T47D (cell line): Measurements from ENCODE around the gene FGD5.

Experiments
- DNase-seq, 2 experiments: peaks; one replicate each; pipeline versions ENCODE4 v3.0.0 to v3.0.0-alpha.2; 2011 to 2012; ENCODE audit warnings: low read depth in 1 of 2, low spot score in 1 of 2
- JUND ChIP-seq: IDR thresholded peaks from 2 replicates; pipeline ENCODE4 v1.6.1; 2012; ENCODE audit warnings: low read depth
- in situ Hi-C: cut with HindIII; loops from 2 replicates; pipeline ENCODE4 v1.10.0; 2016; ENCODE audit warnings: low sequenced_read_pairs, low pct_unique_long_range_greater_than_20kb

Gene FGD5

DNA sequence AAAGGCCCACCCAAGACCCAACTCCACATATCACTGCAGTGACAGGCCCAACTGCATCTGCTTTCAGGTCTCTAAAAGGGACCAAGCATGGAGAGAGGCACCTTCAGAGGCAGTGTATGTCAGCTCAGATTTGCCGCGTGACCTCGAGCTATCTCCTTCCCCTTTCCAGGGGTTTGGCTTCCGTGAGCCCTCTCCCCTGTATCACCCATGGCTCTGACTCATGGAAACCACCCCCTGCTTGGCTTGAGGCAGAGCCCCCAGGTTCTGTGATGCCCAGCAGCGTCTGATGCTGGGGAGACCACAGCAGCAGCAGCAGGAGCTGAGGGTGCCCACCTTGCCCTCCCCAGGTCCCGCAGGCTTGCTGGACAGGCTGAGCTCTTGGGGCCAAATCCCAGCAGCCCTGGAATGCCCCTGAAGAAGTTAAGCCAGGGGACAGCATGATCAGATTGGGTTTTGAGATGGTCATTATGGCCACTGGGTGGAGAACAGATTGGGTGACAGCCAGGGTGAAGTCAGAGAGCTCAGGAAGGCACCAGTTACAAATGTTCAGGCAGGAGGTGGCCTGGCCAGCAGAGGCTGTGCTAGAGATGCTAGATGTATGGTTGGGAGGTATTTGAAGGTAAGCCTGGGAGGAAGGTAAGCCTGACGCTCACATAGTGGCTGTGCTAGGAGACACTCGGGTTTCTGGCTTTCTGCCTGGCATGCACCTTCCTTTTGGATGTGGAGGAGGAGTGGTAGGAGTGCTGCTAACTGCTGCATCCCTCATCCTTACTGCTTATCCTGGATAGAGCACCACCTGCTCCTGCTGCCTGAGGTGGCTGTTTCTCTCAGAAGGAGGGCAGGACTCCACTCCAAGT, 42.9 kb downstream of the FGD5 start:
- DNase-seq: peak in 1 of 2 experiments; percentile 37
- no peak for TF ChIP-seq JUND
- in situ Hi-C loops: no loop called here

DNA sequence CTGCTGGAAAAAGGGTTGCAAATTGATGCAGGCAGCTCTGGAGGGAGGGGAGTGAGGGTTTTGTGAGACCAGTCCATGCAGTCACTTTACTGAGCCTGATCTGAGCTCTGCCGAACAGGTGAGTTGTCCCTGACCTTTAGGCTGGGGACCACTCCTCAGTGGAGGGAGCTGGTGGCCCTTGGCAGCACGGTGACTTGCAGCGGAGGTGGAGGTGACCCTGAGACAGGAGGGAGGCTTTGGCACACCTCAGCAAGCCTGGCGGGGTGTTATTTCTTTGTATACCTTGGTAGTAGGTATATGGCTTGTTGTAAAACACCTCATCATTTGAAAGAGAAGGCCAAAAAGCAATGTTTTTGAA, 43.5 kb downstream of the FGD5 start:
- in situ Hi-C loops: no loop called here
- no peak for TF ChIP-seq JUND
- DNase-seq: no peak

DNA sequence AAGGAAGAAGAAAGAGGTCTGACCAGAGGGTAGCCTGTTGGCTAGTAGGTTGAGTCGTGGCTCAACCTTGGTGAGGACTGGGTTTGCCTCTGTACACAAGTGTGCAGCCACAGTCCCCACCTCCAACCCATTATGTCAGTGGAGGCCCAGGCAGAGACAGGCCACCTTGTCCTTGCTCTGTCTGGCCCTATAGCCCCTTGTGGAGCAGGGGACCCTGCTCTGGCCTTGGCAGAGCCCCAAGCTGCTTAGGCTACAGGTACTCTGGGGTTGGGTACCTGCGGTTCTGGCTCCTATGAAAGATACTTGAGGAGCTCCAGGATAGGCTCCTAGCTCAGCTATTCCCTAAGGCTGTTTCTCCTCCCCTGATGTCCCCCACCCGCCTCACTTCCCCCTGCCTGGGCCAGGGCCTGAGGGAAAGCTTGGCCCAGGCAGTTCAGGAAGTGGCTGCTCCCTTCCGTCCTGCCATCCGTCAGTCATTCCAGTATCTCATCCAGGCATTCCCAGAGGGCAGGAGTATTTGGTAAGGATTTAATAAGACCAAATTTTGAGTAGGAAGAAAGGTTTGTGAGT, 44.0 kb downstream of the FGD5 start:
- in situ Hi-C loops: no loop called here
- no peak for DNase-seq
- TF ChIP-seq JUND: no peak

DNA sequence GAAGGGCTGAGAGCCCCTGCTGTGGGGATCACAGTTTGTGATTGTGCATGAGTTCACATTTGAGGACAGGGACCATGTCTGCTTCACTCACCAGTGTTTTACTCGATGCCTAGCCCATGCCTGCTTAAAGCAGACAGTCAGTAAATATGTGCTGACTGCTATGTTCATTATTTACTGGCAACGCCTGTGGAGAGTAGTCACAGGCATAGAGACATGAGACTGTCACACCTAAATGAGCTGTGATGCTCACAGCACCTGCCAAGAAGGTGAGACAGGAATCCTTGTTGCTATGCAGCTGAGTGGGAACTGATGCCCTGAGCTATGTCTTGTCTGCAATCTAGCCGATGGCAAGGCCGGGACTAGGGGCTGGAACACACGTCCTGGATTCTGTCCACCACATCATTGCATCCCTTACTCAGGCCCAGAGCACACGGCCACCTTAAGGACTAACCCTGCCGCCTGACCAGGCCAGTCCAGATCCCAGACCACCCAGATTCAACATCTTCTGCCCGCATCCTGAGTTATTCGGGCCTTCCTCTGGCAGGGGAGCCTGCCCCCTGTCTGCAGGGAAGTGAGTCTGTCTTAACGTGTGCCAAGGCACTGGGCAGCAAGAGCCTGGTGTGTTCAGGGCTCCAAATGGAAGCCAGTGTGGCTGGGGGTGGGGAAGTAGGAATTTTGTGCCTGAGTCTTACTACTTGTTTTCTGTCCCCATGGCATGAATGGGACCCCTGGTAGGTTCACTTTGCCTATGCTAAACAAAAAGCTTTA, 44.8 kb downstream of the FGD5 start:
- TF ChIP-seq JUND: no peak
- DNase-seq: no peak
- in situ Hi-C loops: no loop called here

DNA sequence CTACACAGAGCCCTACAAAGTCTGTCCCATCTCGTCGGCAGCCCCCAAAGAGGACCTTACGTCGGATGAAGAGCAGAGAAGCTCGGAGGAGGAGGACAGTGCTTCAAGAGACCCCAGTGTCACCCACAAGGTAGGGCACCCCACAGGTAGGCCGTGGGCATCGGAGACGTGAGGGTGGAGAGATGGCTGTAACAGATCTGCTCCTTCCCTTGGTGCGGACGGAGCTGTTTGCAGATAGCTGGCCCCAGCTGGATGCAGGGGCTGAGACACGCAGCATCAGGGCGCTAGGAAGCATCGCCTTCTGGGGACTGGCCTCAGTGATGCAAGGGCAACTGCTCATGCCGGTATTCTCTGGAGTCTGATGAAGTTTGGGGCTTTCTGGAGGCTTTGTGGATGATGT, 45.4 kb downstream of the FGD5 start:
- in situ Hi-C loops: no loop called here
- no peak for TF ChIP-seq JUND
- DNase-seq: no peak

DNA sequence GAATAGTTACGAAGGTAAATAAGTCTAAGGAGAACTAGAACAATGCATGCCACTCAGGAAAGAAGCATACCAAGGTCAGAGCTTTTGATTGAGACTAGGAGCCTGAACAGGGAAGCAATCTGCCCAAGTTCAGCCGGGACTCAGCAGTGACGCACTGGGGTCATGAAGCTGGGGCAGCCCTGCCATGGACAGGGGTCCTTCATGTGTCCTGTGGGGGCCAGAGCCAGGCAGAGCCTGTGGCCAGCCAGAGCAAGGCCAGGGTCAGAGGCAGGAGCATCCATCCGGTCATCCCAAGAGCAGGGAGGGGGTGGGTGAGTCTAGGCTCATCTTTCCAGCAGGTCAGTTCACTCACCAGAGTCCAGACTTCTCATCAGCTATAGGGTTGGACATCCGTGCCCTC, 47.9 kb downstream of the FGD5 start:
- DNase-seq: no peak
- TF ChIP-seq JUND: no peak
- in situ Hi-C loops: no loop called here

DNA sequence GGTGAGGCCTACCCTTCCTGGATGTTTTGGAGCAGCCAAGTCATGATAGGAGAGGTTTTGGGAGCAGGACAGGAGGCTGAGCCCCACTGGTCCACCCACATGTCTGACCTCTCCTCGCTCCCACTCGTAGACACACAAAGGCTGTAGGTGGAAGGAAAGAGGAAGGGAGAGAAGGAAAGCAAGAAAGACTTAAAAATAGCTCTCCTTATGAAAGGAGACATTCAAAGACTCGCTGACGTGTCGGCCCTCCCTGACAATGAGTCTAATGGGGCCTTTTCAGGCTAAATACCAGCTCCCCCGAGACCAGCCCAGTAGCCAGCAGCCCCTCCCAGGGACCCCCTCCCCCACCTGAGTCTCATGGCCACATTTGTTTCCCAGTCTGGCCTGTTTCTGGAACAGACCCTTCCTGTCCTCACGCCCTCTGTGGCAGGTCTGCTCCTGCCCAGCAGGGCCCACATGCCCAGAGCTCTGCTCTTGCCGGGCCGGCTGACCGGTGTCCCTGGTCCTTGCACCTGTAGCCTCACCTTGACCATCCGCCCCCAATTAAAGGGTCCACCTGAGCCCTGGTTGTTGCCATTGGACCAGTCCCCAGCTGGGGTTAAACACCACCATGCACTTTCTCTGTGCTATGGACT, 49.3 kb downstream of the FGD5 start:
- no peak for DNase-seq
- in situ Hi-C loops: no loop called here
- no peak for TF ChIP-seq JUND

DNA sequence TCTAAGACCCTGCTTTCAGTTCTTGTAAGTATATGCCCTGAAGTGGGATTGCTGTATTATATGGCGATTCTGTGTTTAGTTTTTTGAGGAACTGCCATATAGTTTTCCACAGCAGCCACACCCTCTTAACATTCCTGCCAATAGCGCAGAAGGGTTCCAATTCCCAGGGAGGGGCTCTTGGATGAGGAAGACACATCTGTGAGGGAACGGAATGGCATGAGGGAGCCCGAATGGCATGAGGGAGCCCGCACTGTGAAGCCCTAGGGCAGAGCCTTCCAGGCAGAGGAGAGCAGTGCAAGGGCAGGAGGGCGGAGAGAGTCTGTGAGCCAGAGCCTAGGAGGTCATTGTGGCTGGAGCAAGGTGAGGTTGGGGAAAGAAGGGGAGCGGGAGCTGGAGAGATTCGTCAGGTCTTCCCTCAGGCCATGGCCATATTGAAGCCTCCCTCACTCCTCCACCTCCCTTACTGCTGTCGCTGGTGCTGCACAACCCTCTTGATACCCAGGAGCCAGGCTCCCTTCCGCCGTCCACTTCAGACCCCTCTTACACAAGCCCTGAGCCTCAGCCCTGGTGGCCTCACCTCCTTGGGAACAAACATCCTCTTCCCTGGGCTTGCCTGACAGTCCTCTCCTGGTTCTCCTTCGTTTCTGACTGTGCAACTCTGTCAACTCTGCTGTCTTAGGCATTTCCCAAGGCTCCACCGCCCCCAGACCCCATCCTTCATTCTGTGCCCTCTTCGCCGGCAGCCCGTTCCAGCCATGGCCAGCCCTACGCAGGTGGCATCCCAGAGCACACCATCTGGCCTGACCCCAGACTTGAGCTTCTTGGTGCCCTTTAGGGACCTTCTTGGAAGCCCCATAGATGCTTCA, 51.4 kb downstream of the FGD5 start:
- no peak for TF ChIP-seq JUND
- no peak for DNase-seq
- in situ Hi-C loops: no loop called here

DNA sequence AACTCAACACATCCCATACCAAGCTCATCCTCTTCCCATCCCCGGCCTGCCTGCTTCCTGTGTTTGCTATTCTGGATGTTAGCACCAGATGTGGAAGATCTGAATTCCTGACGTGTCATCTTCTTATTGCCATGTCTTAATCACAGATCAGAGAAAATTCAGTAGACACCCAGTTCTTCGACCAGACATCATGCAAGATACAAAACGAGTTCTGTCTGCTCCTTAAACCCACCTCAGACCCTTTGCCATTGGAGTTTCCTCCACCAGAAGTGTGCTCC, 52.0 kb downstream of the FGD5 start:
- in situ Hi-C loops: no loop called here
- TF ChIP-seq JUND: no peak
- no peak for DNase-seq

DNA sequence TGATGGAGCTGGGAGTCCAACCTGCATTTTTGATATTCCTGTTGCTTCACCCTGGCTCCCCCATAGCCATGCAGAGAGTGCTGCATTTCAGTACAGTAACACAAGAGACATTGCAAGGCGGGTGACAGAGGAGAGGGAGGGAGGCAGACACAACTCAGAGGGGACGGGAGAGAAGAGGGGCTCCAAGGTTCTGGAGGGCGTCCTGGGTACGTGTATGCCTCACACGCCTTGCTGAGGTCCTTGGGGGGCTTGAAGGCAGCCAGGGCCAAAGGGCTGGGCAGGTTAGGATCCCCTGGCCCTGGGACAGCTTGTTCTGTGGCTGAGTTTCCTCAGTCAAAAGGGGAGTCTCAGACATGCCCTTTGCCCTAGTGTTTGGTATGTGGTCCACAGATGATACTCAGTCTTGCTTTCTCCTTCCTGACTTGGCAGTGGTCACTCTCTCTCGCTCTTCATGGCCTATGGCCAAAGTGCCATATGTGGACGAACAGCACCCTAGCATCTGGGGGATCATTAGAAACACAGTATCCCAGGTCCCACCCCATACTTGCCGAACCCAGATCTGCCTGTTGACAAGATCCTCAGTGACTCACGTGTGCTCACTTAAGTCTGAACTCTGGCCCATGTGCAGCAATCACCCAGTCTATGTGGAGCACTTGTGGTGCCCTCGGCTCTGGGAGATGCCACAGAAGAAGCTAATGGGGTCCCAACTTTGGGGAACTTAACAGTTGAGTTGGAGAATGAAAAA, 52.9 kb downstream of the FGD5 start:
- in situ Hi-C loops: no loop called here
- DNase-seq: no peak
- no peak for TF ChIP-seq JUND

DNA sequence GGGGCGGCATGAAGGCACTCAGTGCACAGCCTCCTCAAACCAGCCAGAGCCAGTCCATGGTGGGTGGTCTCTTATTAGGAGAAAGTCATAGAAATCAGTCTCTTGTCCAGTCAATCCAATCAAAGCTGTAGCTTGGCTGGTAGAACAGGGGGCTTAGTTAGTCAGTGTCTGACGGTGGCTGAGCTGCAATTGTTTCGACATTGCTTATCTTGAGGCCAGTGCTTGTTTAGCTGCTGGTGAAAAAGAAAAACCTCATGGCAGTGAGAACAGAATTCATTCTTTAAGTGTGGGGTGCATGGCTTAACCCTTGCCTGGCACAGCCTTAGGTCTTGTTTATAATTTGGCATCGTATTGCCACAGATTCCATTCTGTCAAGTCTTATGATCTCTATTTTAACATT, 53.9 kb downstream of the FGD5 start:
- TF ChIP-seq JUND: no peak
- in situ Hi-C loops: no loop called here
- no peak for DNase-seq
